ENCODE data around the gene BTF3.

The BTF3 gene

GRCh38 chr5:73525606-73526203, 27.5 kb downstream of the BTF3 start:
- no peak for DNase-seq

GRCh38 chr5:73528248-73528647, 30.0 kb downstream of the BTF3 start:
- no peak for DNase-seq

- no peak for DNase-seq
These were observed 30.8 kb downstream of the BTF3 start for GRCh38 chr5:73529081-73529480.

- DNase-seq = no peak
These were observed 33.1 kb downstream of the BTF3 start for GRCh38 chr5:73531356-73531755.

GRCh38 chr5:73532195-73532594, 34.0 kb downstream of the BTF3 start:
- DNase-seq = no peak

GRCh38 chr5:73534011-73534644, 35.9 kb downstream of the BTF3 start:
- DNase-seq = no peak

GRCh38 chr5:73534971-73535370, 36.7 kb downstream of the BTF3 start:
- no peak for DNase-seq

- DNase-seq = no peak
These were observed 41.5 kb downstream of the BTF3 start for GRCh38 chr5:73539730-73540129.

- DNase-seq = no peak
These were observed 42.0 kb downstream of the BTF3 start for GRCh38 chr5:73540192-73540591.

- no peak for DNase-seq
These were observed 43.8 kb downstream of the BTF3 start for GRCh38 chr5:73542020-73542419.

GRCh38 chr5:73544429-73545402, 46.5 kb downstream of the BTF3 start:
- DNase-seq = no peak

GRCh38 chr5:73545403-73545779, 47.1 kb downstream of the BTF3 start:
- DNase-seq = no peak

GRCh38 chr5:73550016-73550415, 51.8 kb downstream of the BTF3 start:
- DNase-seq = no peak

- DNase-seq = no peak
These were observed 54.4 kb downstream of the BTF3 start for GRCh38 chr5:73552642-73553041.
